ENCODE data around the gene MTA3.

The MTA3 gene

GRCh38 chr2:42771546-42772153 is 203.2 kb downstream of the MTA3 start:
- TF ChIP-seq CTCF (IDR thresholded peaks at IDR 0.05), result no peak

- TF ChIP-seq CTCF (IDR thresholded peaks at IDR 0.05), result no peak
Measured at GRCh38 chr2:42775186-42775585, 206.8 kb downstream of the MTA3 start.

- TF ChIP-seq CTCF (IDR thresholded peaks at IDR 0.05), result no peak
Measured at GRCh38 chr2:42775810-42776209, 207.4 kb downstream of the MTA3 start.

- TF ChIP-seq CTCF (IDR thresholded peaks at IDR 0.05), result no peak
Measured at GRCh38 chr2:42777883-42778805, 209.7 kb downstream of the MTA3 start.

GRCh38 chr2:42781181-42781580 is 212.7 kb downstream of the MTA3 start:
- TF ChIP-seq CTCF (IDR thresholded peaks at IDR 0.05), result no peak

GRCh38 chr2:42783511-42783910 is 215.1 kb downstream of the MTA3 start:
- no peak for TF ChIP-seq CTCF (IDR thresholded peaks at IDR 0.05)

GRCh38 chr2:42784204-42784880 is 215.9 kb downstream of the MTA3 start:
- TF ChIP-seq CTCF (IDR thresholded peaks at IDR 0.05), result no peak
